GM12878 (cell line): ENCODE results near the gene SRCAP. TPM values are rescaled to one million over a fixed set of nuclear protein-coding genes. Genes with fewer than 3 reads are reported as not detected.

Experiments
- BRCA1 ChIP-seq: IDR thresholded peaks from 2 replicates; pipeline ENCODE4 v1.6.1; 2011; ENCODE audit warnings: low read depth, low read length, improper control_type of control experiment
- CTCF ChIP-seq, 3 experiments: IDR thresholded peaks in 2 of 3; conservative IDR thresholded peaks in 1 of 3; 2 replicates each; pipeline ENCODE4 v1.5.1; 2011; ENCODE audit warnings: low read depth in 3 of 3, low read length in 3 of 3, mild to moderate bottlenecking in 3 of 3, control low read depth in 2 of 3, moderate library complexity in 2 of 3, inconsistent platforms in 1 of 3, mixed read lengths in 1 of 3; ENCODE audit not compliant: control insufficient read depth in 2 of 3, insufficient read depth in 1 of 3; ENCODE audit errors: extremely low read depth in 1 of 3
- DPF2 ChIP-seq: fragments of 450-650 bp; IDR thresholded peaks from 2 replicates; pipeline ENCODE4 v1.6.1; 2017; ENCODE audit warnings: mild to moderate bottlenecking
- PKNOX1 ChIP-seq: fragments of 450-650 bp; IDR thresholded peaks from 2 replicates; pipeline ENCODE4 v1.6.1; 2016; ENCODE audit warnings: mild to moderate bottlenecking
- PRDM15 ChIP-seq: fragments of 450-650 bp; formaldehyde crosslinking; IDR thresholded peaks from 2 replicates; pipeline ENCODE4 v1.4.0; 2020; ENCODE audit warnings: mild to moderate bottlenecking, moderate library complexity
- SMAD1 ChIP-seq: fragments of 450-650 bp; IDR thresholded peaks from 2 replicates; pipeline ENCODE4 v1.6.1; 2018; ENCODE audit warnings: mild to moderate bottlenecking, low read depth; ENCODE audit not compliant: partially characterized antibody
- TAF1 ChIP-seq: IDR thresholded peaks from 2 replicates; pipeline ENCODE4 v1.6.1; 2011; ENCODE audit warnings: mild to moderate bottlenecking, low read depth, low read length, borderline replicate concordance
- TBL1XR1 ChIP-seq: IDR thresholded peaks from 2 replicates; pipeline ENCODE4 v1.6.1; 2012; ENCODE audit warnings: low read depth, low read length, improper control_type of control experiment
- polyA plus RNA-seq, 11 experiments: library from polyadenylated mRNA; depleted of rRNA in 4 of 11; unstranded in 6 of 11; stranded (reverse) in 5 of 11; fragments of >200 nt; fragmentation: Nextera tagmentation in 4 of 11; fragmentation: Illumina TruSeq in 1 of 11; extraction: Ambion mirVana in 4 of 11; extraction: Trizol in 1 of 11; gene quantifications; 1 replicate in 1 of 11; 2 replicates in 10 of 11; pipeline versions ENCODE4 v1.2.1 to v1.2.3, GENCODE V29; 2011 to 2016; ENCODE audit warnings: inconsistent platforms in 2 of 11, missing spikeins in 2 of 11, low read depth in 1 of 11
- total RNA-seq, 4 experiments: library from RNA; depleted of rRNA in 3 of 4; stranded (reverse); fragments of >200 nt in 3 of 4; fragmentation: Illumina TruSeq in 1 of 4; extraction: Trizol in 1 of 4; gene quantifications; 2 replicates each; pipeline versions ENCODE4 v1.2.1 to v1.2.3, GENCODE V29; 2013 to 2021

SRCAP gene
- total and polyA plus RNA-seq, 10 of the 15 experiments (the other 5 are each of a cell fraction or from before 2014, with no cell fraction given) = 0.24 to 58.4 (median 11.6) TPM

- TF ChIP-seq CTCF (IDR thresholded peaks at IDR 0.05 in 2 of 3, conservative IDR thresholded peaks at IDR 0.05 in 1 of 3; ENCODE audit: control insufficient read depth in 2 of 3, extremely low read depth in 1 of 3, insufficient read depth in 1 of 3, low read depth in 3 of 3, low read length in 3 of 3) (peak in 1 of 3 experiments; percentile 26; a peak in 1 of 6 replicates), PKNOX1 (peak; percentile 61), SMAD1 (no peak), TBL1XR1 (no peak), PRDM15 (CRISPR knock-in tag) (no peak), TAF1 (0 out of 2 replicates have a peak, but pooled peaks have one; percentile 8), BRCA1 (no peak), DPF2 (peak; percentile 39; the same call in 1 of the 2 replicates)
- TF ChIP-seq, all 136 proteins: peak for 17
These were observed 39.2 kb upstream of the SRCAP start (continued) for GRCh38 chr16:30659507-30660423.
